HG02798 (cell line): Measurements from ENCODE around the gene GAL3ST3.

ENCODE experiments used
- ATAC-seq: cut with Tn5 transposase; IDR thresholded peaks from one replicate; pipeline ENCODE4 v1.9.1; 2021; ENCODE audit warnings: mild to moderate bottlenecking; ENCODE audit not compliant: unreplicated experiment, poor library complexity

GAL3ST3 gene

DNA sequence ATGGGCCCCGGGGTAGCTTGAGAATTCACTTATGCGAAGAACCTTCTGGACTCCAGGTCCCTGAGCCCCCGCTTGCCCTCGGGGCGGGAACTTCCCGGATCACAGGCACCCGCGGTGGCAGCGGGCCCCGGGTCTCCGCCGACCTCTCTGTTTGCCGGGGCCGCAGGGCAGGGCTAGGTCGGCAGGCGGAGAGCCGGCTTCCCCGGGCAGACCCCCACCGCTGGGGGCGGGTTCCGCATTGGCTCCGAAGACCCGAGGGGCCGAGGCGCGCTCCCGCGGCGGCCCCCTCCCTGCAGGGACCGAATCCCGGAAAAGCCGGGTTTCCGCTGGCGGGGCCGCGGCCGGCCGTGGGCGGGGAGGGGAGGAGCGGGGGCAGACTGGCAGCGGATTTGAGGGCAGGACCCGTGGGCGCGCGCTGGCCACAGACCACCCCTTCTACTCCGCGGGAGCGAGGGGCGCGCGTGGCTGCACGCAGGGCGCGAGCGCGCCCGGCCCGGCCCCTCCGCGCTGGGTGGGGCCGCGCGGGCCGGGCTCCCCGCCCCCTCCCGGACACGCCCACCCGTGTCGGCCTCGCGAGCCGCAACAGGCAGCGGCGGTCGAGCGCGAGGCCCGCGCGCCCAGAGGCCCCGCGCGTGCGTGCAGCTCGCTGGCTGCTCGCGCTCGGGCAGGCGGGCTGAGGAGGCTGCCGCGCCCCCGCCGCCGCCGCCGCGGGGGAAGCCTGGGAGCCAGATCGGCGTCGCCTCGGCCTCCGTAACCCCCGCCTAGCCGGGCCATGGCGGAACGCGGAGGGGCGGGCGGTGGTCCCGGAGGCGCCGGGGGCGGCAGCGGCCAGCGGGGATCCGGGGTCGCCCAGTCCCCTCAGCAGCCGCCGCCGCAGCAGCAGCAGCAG is 21.0 kb upstream of the GAL3ST3 start, which contains the start of gene PACS1:
TSS of gene PACS1 (plus strand) at position 558 of the 889 bp plus-strand sequence. CDS start at position 773, 215 bp downstream.
- peak; percentile 69 for ATAC-seq

- ATAC-seq: peak; percentile 20
Observed at GRCh38 chr11:66068923-66069714, 20.2 kb upstream of the GAL3ST3 start.

DNA sequence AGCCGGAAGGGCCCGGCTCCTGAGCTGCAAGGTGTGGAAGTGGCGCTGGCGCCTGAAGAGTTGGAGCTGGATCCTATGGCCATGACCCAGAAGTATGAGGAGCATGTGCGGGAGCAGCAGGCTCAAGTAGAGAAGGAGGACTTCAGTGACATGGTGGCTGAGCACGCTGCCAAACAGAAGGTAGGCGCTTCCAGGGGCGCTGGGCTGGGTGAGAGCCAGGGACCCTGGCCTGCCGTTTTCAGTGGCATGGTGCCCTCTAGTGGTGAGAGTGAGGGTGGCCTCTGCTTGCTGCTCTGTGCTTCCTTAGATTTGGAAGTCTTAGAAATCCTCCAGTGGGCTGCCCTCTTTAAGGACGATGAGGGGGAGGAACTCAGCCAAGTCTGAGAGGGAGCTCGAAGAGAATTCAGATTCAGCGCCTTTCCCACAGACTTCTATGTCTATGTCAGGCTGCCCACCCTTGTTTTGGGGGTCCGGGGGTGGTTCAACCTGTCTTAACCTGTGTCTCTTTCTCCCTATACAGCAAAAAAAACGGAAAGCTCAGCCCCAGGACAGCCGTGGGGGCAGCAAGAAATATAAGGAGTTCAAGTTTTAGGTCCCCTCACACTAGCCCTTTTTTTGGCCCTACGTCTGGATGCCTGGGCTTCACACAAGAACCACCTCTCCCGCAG is 19.3 kb upstream of the GAL3ST3 start:
- no peak for ATAC-seq

DNA sequence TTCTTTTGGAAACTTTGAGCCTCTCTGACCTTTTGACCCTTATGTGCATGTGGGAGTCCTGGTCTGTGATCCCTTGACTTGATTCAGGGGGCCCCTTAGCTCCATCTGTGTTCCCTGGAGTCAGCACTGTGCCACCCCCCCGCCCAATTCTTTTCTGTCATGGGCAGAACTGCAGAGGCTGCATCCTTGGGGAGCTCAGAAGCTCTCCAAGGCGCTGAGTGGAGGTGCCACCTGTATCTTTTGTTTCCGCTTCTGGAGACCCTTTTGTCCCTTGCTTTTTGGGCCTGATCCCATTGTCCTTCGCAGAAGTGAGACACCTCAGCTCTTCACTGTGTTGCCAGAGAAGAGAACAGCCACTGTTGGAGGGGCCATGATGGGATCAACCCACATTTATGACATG is 18.7 kb upstream of the GAL3ST3 start:
- no peak for ATAC-seq

DNA sequence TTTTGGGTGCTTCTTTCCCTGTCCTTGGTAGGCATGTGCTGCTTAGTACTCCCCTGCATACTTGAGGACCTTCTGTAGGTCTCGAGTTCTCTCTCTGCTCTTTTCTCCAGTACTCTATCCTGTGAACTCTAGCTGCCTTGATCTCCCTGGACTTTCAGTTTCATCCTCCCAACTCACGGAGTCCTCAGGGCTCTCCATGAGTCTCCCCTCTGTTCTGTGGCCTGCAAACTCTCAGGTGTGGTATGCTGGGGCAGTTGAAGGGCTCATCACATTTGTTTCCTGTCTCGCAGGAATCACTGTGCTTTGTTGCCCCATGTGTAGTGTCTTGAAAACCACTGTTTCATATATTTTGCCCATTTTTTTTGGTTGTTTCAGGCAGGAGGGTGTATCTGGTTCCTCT is 17.8 kb upstream of the GAL3ST3 start:
- no peak for ATAC-seq

GRCh38 chr11:66064571-66064970 is 15.6 kb upstream of the GAL3ST3 start:
- no peak for ATAC-seq

- ATAC-seq: no peak
Observed at GRCh38 chr11:66063900-66064299, 14.9 kb upstream of the GAL3ST3 start.

DNA sequence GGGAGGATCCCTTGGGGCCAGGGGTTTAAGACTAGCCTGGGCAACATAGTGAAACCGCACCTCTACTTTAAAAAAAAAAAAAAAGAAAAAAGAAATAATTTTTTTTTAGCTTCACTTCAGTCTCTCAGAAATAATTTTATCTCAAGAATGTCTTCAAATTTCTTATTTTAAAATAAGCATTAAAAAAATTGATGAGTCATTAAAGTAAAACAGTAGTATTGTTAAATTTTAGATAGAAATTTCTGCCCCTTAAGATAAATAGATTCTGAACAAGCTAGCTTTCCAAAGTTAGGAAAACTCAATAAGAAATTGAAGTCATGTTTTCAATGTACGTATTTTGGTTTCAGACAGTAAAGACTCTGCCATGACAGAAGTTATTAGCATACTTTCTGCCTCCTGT is 13.4 kb upstream of the GAL3ST3 start:
- no peak for ATAC-seq

DNA sequence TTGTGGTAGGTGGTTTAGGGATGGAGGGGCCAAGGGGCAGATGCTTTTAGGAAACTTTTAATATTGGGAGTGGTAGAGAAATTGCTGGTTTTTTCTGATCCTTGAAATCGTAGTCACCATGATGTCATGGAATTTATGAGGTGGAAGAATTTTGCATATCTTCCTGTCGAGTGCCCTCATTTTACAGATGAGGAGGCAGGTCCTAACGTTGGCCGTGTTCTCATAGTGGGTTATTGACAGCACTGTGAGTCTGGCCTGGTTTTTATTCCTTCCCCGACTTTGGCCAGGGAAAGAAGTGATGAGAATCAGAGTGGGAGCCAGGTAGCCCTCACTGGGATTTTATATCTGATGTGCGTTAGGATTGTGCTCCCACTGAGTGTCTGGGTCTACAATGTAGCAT is 12.3 kb upstream of the GAL3ST3 start:
- no peak for ATAC-seq

DNA sequence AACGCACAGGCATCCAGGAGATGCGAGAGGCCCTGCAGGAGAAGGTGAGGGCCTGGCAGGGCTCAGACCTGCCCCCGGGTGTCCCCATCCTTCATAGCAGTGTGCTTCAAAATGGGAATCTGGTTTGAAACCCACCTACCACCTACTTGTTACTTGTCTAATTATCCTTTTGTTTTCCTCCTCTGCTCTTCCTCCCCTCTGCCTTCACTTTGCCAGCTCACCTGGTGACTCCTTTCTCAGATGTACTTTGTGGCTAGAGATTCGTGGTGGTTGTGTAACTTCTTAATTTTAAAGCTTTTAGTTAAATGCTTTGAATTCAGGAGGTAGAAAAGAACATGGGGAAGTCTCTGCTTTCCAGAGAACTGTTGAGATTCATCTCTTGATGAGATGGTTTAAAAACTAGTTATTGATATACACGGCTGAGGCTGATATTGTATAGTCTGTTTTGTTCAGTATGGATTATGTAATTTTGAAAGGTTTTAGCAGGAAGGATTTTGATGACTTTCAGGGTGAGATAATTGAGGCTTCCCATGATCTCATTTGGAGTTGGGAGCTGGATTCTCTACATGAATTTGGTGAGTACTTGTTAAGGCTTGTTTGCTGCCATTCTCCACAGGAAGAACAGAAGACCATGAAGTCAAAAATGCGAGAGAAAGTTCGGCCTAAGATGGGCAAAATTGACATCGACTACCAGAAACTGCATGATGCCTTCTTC is 11.2 kb upstream of the GAL3ST3 start:
- ATAC-seq: no peak

DNA sequence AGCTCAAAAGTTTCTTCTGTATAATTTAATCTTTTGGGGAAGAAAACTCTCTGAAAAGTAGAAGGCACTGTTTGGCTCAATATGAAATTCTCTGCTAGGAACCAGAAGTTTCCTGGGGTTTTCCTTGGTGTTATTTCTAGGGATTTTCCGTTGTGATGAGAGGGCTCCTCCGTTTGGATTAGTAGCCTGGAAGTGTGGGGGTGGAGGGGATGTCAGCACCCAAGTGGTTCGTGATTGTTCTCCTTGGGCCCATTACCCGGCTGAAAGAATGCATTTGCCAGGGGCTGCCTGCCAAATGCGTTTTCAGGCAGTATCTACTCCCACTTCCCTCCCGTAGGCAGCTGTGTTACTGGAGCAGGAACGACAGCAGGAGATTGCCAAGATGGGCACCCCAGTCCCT is 7.5 kb upstream of the GAL3ST3 start:
- ATAC-seq: no peak

DNA sequence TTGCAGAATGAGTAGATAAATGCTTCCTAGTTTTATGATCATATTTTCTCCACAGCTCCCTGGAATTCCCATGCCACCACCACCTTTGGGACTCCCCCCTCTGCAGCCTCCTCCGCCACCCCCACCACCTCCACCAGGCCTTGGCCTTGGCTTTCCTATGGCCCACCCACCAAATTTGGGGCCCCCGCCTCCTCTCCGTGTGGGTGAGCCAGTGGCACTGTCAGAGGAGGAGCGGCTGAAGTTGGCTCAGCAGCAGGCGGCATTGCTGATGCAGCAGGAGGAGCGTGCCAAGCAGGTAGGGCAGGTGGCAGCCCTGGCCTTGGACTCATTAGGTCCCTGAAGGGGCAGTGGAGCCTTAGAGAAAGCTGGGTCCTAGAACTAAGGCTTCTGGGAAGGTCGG is 6.1 kb upstream of the GAL3ST3 start:
- no peak for ATAC-seq

DNA sequence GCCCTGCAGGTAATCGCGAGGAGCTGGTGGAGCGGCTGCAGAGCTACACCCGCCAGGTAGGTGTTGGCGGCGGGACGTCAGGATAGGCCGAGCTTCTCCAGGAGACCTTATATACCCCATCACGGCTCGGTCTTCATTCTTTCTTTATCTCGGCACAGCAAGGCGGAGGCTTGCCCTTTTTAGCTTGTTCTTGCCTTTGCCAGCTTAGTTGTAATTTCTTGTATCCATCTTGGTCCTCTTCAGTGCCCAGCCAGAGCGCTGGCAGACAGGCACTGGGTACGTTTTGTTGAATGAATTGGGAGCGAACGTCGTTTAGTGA is 3.7 kb upstream of the GAL3ST3 start:
- no peak for ATAC-seq

GRCh38 chr11:66051766-66052663 is 3.1 kb upstream of the GAL3ST3 start, which contains the start of gene SF3B2:
Gene SF3B2, plus strand, starts transcription at chr11:66052364. Its CDS starts 21 bp downstream, at chr11:66052385.
- peak; percentile 97 for ATAC-seq

GRCh38 chr11:66051371-66051765 is 2.4 kb upstream of the GAL3ST3 start:
- ATAC-seq: no peak

GRCh38 chr11:66050581-66051231 is 1.7 kb upstream of the GAL3ST3 start:
- ATAC-seq: no peak

- no peak for ATAC-seq
Observed at GRCh38 chr11:66047541-66048365, 1.2 kb downstream of the GAL3ST3 start.

GRCh38 chr11:66046901-66047300 is 2.1 kb downstream of the GAL3ST3 start:
- ATAC-seq: no peak
